HepG2 (cell line): ENCODE results near the gene ASTN1. TPM values are rescaled to one million over a fixed set of nuclear protein-coding genes. Genes with fewer than 3 reads are reported as not detected.

Experiments used
- ATAC-seq: fragments of 200-7000 bp; cut with Tn5 transposase; 3 replicates; pipeline ENCODE4 v1.9.1; 2020; ENCODE audit warnings: mild to moderate bottlenecking, moderate library complexity
- BruUV-seq: library from RNA; stranded (reverse); fragments of 400-500 nt; replicated peaks from 2 replicates; lab custom pipeline; 2021; lab: Mats Ljungman, UMichigan
- CTCF ChIA-PET: fragments of 300-600 bp; formaldehyde crosslinking; extraction: SDS; loops from one replicate; lab custom pipeline; 2021; ENCODE audit warnings: low total read pairs, inconsistent platforms, low intra/inter-chr PET ratio; lab: Yijun Ruan, JAX
- POLR2A ChIA-PET: fragments of 350-600 bp; sonication (Branson Sonifier 250); formaldehyde crosslinking; loops from one replicate; lab custom pipeline; 2020; ENCODE audit warnings: antibody characterized with exemption, inconsistent platforms; lab: Yijun Ruan, JAX
- DNase-seq: peaks from one replicate; pipeline ENCODE4 v3.0.0-alpha.2; 2015; ENCODE audit warnings: low spot score
- FAIRE-seq: peaks from 3 replicates; lab custom pipeline; 2011; peaks lifted over from hg19 to GRCh38; lab: Jason Lieb, UNC
- H2AFZ ChIP-seq: one replicate; pipeline ENCODE4 v1.6.1; 2011; ENCODE audit warnings: low read length, inconsistent platforms
- H3K27ac ChIP-seq: fragments of 300-600 bp; 3 replicates; pipeline ENCODE4 v1.8.0; 2011; ENCODE audit warnings: mixed run types, mild to moderate bottlenecking, mixed read lengths, low read length, inconsistent platforms; ENCODE audit not compliant: insufficient read depth; ENCODE audit errors: extremely low read length
- H3K27me3 ChIP-seq, 2 experiments: fragments of 200-600 bp in 1 of 2; 2 replicates in 1 of 2; 3 replicates in 1 of 2; pipeline versions ENCODE4 v1.6.0 to v1.8.0; 2011; ENCODE audit warnings: low read length in 2 of 2, mild to moderate bottlenecking in 2 of 2, moderate library complexity in 2 of 2, inconsistent platforms in 1 of 2; ENCODE audit not compliant: insufficient read depth in 2 of 2, control insufficient read depth in 1 of 2
- H3K36me3 ChIP-seq, 2 experiments: fragments of 200-600 bp in 1 of 2; replicated peaks in 1 of 2; 2 replicates in 1 of 2; 3 replicates in 1 of 2; pipeline versions ENCODE4 v1.5.1 to v1.8.0; 2011; ENCODE audit warnings: low read length in 2 of 2, inconsistent platforms in 1 of 2; ENCODE audit not compliant: insufficient read depth in 2 of 2, control insufficient read depth in 1 of 2
- H3K4me1 ChIP-seq: 2 replicates; pipeline ENCODE4 v1.5.1; 2012; ENCODE audit warnings: low read length, inconsistent platforms; ENCODE audit not compliant: insufficient read depth
- H3K4me2 ChIP-seq: 2 replicates; pipeline ENCODE4 v1.6.0; 2011; ENCODE audit warnings: low read depth, low read length, inconsistent platforms
- H3K4me3 ChIP-seq, 3 experiments: fragments of 200-600 bp in 1 of 3; sonication (generic), shearing (Covaris generic) in 1 of 3; replicated peaks in 1 of 3; 2 replicates each; pipeline ENCODE4 v1.5.1; 2011 to 2016; ENCODE audit warnings: low read length in 3 of 3, inconsistent platforms in 2 of 3, low read depth in 2 of 3, mild to moderate bottlenecking in 2 of 3, control low read depth in 1 of 3, mixed read lengths in 1 of 3; ENCODE audit not compliant: insufficient read depth in 1 of 3
- H3K79me2 ChIP-seq: one replicate; pipeline ENCODE4 v1.6.1; 2011; ENCODE audit warnings: low read length, inconsistent platforms; ENCODE audit not compliant: insufficient read depth
- H3K9ac ChIP-seq: 2 replicates; pipeline ENCODE4 v1.6.0; 2011; ENCODE audit warnings: mild to moderate bottlenecking, low read depth, low read length, inconsistent platforms; ENCODE audit not compliant: insufficient read depth
- H3K9me3 ChIP-seq: 2 replicates; pipeline ENCODE4 v1.5.1; 2012; ENCODE audit warnings: mild to moderate bottlenecking, low read length
- H4K20me1 ChIP-seq: 2 replicates; pipeline ENCODE4 v1.6.0; 2011; ENCODE audit warnings: inconsistent platforms, mild to moderate bottlenecking, low read length, moderate library complexity; ENCODE audit not compliant: insufficient read depth
- GZF1 ChIP-seq: sonication (generic); formaldehyde crosslinking; IDR thresholded peaks from 2 replicates; pipeline ENCODE4 v1.5.1; 2020; ENCODE audit warnings: mild to moderate bottlenecking, missing genetic modification reagents
- KAT2B ChIP-seq: fragments of 150-350 bp; IDR thresholded peaks from 2 replicates; pipeline ENCODE4 v1.6.1; 2014; ENCODE audit warnings: low read depth, low read length, borderline replicate concordance
- MED13 ChIP-seq: sonication (generic); formaldehyde crosslinking; IDR thresholded peaks from 2 replicates; pipeline ENCODE4 v1.5.0; 2020; ENCODE audit warnings: missing genetic modification reagents
- PHB2 ChIP-seq: fragments of 450-650 bp; IDR thresholded peaks from 2 replicates; pipeline ENCODE4 v1.6.1; 2018; ENCODE audit not compliant: partially characterized antibody
- ZBTB21 ChIP-seq: sonication (generic); formaldehyde crosslinking; IDR thresholded peaks from 2 replicates; pipeline ENCODE4 v1.4.0; 2020; ENCODE audit warnings: missing genetic modification reagents
- ZC3H4 ChIP-seq: sonication (generic); formaldehyde crosslinking; IDR thresholded peaks from 2 replicates; pipeline ENCODE4 v1.4.0; 2020; ENCODE audit warnings: missing genetic modification reagents, borderline replicate concordance
- ZSCAN20 ChIP-seq: sonication (generic); formaldehyde crosslinking; IDR thresholded peaks from 2 replicates; pipeline ENCODE4 v1.4.0; 2020; ENCODE audit warnings: missing genetic modification reagents, mild to moderate bottlenecking, borderline replicate concordance
- WGBS: methylation state at CpG from one replicate; pipeline ENCODE4 v1.1.6; 2017; ENCODE audit warnings: low lambda C conversion rate; 5-methylcytosine and 5-hydroxymethylcytosine counted together
- in situ Hi-C: cut with HindIII; loops from 2 replicates; pipeline ENCODE4 v1.10.0; 2017; ENCODE audit warnings: low pct_unique_long_range_greater_than_20kb; ENCODE audit not compliant: extremely low pct_ligation_motif_present
- intact Hi-C: fragments of 100-400 bp; cut with micrococcal nuclease; formaldehyde crosslinking; loops from one replicate; pipeline ENCODE4 v1.10.0; 2022; ENCODE audit not compliant: unreplicated experiment
- polyA plus RNA-seq, 8 experiments: library from polyadenylated mRNA; depleted of rRNA in 3 of 8; stranded (reverse) in 7 of 8; unstranded in 1 of 8; fragments of >200 nt; fragmentation: Illumina TruSeq in 4 of 8; extraction: Trizol in 4 of 8; gene quantifications; 2 replicates each; pipeline versions ENCODE4 v1.2.1 to v1.2.3, GENCODE V29; 2011 to 2016; ENCODE audit warnings: low read depth in 4 of 8, missing spikeins in 1 of 8, mixed read lengths in 1 of 8; ENCODE audit not compliant: insufficient read depth in 1 of 8
- total RNA-seq, 5 experiments: library from RNA; depleted of rRNA; stranded (reverse); fragments of >200 nt; fragmentation: Illumina TruSeq; extraction: Trizol; gene quantifications; 2 replicates each; pipeline ENCODE4 v1.2.3, GENCODE V29; 2016; ENCODE audit warnings: low read depth in 1 of 5
- TF ChIP-seq, protein P1 (sequence below): sonication (generic); formaldehyde crosslinking; IDR thresholded peaks from 2 replicates; pipeline ENCODE4 v1.5.1; 2020; ENCODE audit warnings: mild to moderate bottlenecking, missing genetic modification reagents, borderline replicate concordance

The ASTN1 gene
- total and polyA plus RNA-seq, 2 of the 13 experiments (the other 11 are each of a cell fraction or from before 2014, with no cell fraction given): not detected

DNA sequence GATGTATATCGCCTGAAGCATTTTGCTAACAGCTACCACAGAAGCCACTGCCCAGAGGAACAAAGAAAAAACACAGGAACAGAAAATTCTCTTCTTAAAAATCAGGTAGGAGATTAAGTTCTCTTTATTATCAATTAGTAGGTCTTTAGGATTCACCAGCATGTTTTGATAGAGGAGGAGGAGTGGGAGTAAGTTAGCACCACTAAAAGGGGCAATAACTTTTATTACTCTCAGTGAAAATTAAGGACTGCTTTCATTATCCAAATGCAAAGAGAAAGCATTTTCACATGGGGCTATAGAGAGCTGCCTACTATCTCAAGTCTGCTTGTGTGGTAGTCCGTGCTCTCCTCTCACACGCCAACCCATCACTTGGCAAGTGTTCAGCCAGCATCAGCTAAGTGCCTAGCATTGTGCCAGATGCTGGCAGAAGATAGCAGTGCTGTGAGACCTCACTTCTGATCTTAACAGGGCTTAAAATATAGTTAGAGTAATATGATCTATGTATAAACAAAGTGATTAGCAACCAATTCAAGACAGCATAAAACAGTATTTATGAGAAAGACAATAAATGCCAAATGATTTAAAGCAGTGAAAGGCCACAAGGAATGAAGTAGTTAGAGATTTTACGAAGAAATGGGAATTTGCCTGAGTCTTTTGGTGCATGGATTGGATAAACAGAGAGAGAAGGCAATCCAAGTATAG, 39.8 kb downstream of the ASTN1 start:
- DNase-seq (no peak), ATAC-seq (no peak), FAIRE-seq (no peak)
- Histone ChIP-seq H3K27ac (no peak overlapping the region), H2AFZ (no peak overlapping the region), H3K9ac (no peak overlapping the region), H3K79me2 (no peaks in the 10 kb centered on the region), H3K9me3 (no peaks in the 10 kb centered on the region), H4K20me1 (no peaks in the 10 kb centered on the region), H3K4me2 (no peak overlapping the region), H3K27me3 (no peaks in the 10 kb centered on the region; a peak in 1 of 5 replicates), H3K4me3 (no peak overlapping the region), H3K36me3 (no peaks in the 10 kb centered on the region), H3K4me1 (no peaks in the 10 kb centered on the region)
- ChIA-PET CTCF (no interaction called here), POLR2A (no interaction called here)
- intact Hi-C loops: no loop called here
- WGBS: 4% methylated on average over 4 of the region's 4 CpGs
- in situ Hi-C loops: no loop called here
- BruUV-seq: no TSS peak
- TF ChIP-seq PHB2: no peak

DNA sequence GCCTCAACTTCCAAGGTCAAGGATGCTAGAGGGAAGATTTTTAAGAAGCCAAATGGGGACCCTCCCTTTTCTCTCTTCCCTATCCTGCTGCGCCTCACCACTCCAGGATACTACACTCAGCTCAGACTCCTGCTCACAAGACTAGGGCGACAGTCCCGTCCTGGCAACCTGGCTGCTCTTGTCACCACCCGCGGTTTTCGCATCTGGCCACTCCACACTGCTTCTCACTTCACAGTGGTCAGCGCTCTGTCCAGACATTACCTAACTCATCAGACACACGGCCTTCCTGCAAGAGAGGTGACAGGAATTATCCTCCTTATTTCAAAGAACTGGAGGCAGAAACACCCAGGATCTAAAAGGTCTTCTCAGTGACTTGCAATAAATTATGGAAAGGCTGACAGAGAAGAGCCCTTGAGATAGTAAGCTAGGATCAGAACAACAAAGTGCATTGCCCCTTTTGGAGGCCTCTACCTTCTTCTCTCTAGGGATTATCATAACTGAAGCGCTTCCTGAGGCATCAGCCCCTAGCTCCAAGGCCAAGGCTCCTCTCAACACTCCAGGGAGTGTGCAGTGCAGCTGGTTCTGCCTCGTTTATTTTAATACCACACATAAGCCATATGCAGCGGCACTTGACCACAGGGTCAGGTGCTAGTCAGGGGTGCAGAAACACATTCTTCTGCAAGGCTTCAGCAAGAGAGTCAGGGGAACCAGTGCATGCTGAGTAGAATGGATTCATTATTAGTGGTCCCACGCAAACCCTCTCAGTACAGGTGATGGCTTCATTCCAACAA, 41.9 kb downstream of the ASTN1 start:
- in situ Hi-C loops (no loop called here), intact Hi-C loops (no loop called here)
- H3K9me3 ChIP-seq: no peaks in the 10 kb centered on the region
- no peak for ATAC-seq
- BruUV-seq: no TSS peak
- POLR2A ChIA-PET: no interaction called here
- H3K4me1 ChIP-seq: no peaks in the 10 kb centered on the region
- H3K9ac ChIP-seq: no peak overlapping the region
- FAIRE-seq: no peak
- H3K79me2 ChIP-seq: no peaks in the 10 kb centered on the region
- H3K27me3 ChIP-seq: no peaks in the 10 kb centered on the region
- WGBS: 14% methylated on average over 11 of the region's 12 CpGs
- CTCF ChIA-PET: no interaction called here
- no peak for DNase-seq
- H3K4me2 ChIP-seq: no peak overlapping the region
- H3K4me3 ChIP-seq: no peak overlapping the region
- no peaks in the 10 kb centered on the region for H3K36me3 ChIP-seq
- H4K20me1 ChIP-seq: no peaks in the 10 kb centered on the region
- H2AFZ ChIP-seq: no peak overlapping the region
- no peak overlapping the region for H3K27ac ChIP-seq
- TF ChIP-seq ZBTB21 (CRISPR knock-in tag): no peak
- TF ChIP-seq, protein P1, sequence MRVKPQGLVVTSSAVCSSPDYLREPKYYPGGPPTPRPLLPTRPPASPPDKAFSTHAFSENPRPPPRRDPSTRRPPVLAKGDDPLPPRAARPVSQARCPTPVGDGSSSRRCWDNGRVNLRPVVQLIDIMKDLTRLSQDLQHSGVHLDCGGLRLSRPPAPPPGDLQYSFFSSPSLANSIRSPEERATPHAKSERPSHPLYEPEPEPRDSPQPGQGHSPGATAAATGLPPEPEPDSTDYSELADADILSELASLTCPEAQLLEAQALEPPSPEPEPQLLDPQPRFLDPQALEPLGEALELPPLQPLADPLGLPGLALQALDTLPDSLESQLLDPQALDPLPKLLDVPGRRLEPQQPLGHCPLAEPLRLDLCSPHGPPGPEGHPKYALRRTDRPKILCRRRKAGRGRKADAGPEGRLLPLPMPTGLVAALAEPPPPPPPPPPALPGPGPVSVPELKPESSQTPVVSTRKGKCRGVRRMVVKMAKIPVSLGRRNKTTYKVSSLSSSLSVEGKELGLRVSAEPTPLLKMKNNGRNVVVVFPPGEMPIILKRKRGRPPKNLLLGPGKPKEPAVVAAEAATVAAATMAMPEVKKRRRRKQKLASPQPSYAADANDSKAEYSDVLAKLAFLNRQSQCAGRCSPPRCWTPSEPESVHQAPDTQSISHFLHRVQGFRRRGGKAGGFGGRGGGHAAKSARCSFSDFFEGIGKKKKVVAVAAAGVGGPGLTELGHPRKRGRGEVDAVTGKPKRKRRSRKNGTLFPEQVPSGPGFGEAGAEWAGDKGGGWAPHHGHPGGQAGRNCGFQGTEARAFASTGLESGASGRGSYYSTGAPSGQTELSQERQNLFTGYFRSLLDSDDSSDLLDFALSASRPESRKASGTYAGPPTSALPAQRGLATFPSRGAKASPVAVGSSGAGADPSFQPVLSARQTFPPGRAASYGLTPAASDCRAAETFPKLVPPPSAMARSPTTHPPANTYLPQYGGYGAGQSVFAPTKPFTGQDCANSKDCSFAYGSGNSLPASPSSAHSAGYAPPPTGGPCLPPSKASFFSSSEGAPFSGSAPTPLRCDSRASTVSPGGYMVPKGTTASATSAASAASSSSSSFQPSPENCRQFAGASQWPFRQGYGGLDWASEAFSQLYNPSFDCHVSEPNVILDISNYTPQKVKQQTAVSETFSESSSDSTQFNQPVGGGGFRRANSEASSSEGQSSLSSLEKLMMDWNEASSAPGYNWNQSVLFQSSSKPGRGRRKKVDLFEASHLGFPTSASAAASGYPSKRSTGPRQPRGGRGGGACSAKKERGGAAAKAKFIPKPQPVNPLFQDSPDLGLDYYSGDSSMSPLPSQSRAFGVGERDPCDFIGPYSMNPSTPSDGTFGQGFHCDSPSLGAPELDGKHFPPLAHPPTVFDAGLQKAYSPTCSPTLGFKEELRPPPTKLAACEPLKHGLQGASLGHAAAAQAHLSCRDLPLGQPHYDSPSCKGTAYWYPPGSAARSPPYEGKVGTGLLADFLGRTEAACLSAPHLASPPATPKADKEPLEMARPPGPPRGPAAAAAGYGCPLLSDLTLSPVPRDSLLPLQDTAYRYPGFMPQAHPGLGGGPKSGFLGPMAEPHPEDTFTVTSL (CRISPR knock-in tag): no peak
- TF ChIP-seq KAT2B: no peak
- TF ChIP-seq ZC3H4 (CRISPR knock-in tag): no peak
- TF ChIP-seq MED13 (CRISPR knock-in tag): no peak
- no peak for TF ChIP-seq GZF1 (CRISPR knock-in tag)
- no peak for TF ChIP-seq ZSCAN20 (CRISPR knock-in tag)
